ENCODE results near the gene KCNIP4.

The KCNIP4 gene

GRCh38 chr4:21685911-21686310, 262.7 kb downstream of the KCNIP4 start:
- POLR2A ChIA-PET, result no interaction called here
- no peak for TF ChIP-seq CTCF (IDR thresholded peaks at IDR 0.05; ENCODE audit: insufficient read depth, low read length, missing control alignments)
- CTCF ChIA-PET, result no interaction called here
- no peak overlapping the region for H3K4me3 ChIP-seq (ENCODE audit: low read depth, low read length)
- DNase-seq (ENCODE audit: low read depth, low spot score), result no peak

DNA sequence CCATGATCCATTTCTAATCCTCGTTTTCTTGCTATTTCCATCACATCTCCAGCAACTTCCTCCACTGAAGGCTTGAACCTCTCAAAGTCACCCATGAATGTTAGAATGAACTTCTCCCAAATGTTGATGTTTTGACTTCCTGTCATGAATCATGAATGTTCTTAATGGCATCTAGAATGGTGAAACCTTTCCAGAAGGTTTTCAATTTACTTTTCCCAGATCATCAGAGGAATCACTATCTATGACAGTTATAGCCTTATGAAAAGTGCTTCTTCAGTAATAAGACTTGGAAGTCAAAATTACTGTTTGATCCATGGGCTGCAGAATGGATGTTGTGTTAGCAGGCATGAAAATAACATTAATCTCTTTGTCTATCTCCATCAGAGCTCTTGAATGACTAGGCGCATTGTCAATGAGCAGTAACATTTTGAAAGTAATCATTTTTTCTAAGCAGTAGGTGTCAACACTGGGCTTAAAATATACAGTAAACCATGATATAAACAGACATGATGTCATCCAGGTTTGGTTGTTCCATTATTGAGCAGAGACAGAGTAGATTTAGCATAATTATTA, 268.2 kb downstream of the KCNIP4 start:
- TF ChIP-seq CTCF (IDR thresholded peaks at IDR 0.05; ENCODE audit: insufficient read depth, low read length, missing control alignments), result no peak
- CTCF ChIA-PET, result no interaction called here

DNA sequence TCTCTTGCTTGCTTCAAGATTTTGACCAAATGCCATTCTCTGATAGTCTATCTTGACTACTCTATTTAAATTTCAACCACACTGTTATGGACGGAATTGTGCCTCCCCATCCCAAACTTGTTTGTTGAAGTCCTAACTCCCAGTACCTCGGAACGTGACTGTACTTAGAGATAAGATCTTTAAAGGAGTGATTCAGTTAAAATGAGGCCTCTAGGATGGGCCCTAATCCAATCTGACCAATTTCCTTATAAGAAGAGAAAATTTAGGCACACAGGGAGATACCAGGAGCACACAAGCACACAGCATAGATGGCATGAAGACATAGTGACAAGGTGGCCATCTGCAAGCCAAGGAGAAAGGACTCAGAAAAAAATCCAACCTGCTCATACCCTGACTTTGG, 269.9 kb downstream of the KCNIP4 start:
- no peak for TF ChIP-seq CTCF (IDR thresholded peaks at IDR 0.05; ENCODE audit: insufficient read depth, low read length, missing control alignments)
- ChIA-PET CTCF (no interaction called here), POLR2A (no interaction called here)
- no peak for DNase-seq (ENCODE audit: low read depth, low spot score)
- no peak overlapping the region for H3K4me3 ChIP-seq (ENCODE audit: low read depth, low read length)

More for the DNA sequence above, 268.2 kb downstream of the KCNIP4 start:
- DNase-seq (ENCODE audit: low read depth, low spot score), result no peak
- H3K4me3 ChIP-seq (ENCODE audit: low read depth, low read length), result no peak overlapping the region
- POLR2A ChIA-PET, result no interaction called here

DNA sequence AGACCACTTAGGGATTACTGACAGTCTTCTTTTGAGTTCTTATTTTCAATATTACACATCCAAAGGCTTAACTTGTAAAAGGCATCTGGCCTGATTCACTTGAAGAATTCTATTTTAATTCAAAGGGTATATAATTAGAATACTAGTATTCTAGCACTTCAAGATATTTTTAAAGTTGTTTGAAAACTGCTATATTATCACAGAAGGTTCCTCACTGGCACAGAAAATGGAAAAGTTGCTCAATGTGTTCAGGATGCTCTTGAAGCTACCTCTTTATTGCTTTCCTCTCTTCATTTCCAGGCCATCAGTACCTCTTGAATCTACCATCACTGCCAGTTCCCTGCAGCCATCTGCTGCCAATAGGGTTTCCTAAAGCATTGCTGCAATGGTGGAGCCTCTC, 271.4 kb downstream of the KCNIP4 start:
- no peak overlapping the region for H3K4me3 ChIP-seq (ENCODE audit: low read depth, low read length)
- ChIA-PET POLR2A (no interaction called here), CTCF (no interaction called here)
- no peak for TF ChIP-seq CTCF (IDR thresholded peaks at IDR 0.05; ENCODE audit: insufficient read depth, low read length, missing control alignments)
- DNase-seq (ENCODE audit: low read depth, low spot score), result no peak

- DNase-seq (ENCODE audit: low read depth, low spot score), result no peak
- no peak overlapping the region for H3K4me3 ChIP-seq (ENCODE audit: low read depth, low read length)
- CTCF ChIA-PET, result no interaction called here
- POLR2A ChIA-PET, result no interaction called here
- TF ChIP-seq CTCF (IDR thresholded peaks at IDR 0.05; ENCODE audit: insufficient read depth, low read length, missing control alignments), result no peak
These were observed 284.2 kb downstream of the KCNIP4 start for GRCh38 chr4:21664355-21664754.

- DNase-seq (ENCODE audit: low read depth, low spot score), result no peak
- no peak overlapping the region for H3K4me3 ChIP-seq (ENCODE audit: low read depth, low read length)
- TF ChIP-seq CTCF (IDR thresholded peaks at IDR 0.05; ENCODE audit: insufficient read depth, low read length, missing control alignments), result no peak
- POLR2A ChIA-PET, result no interaction called here
- CTCF ChIA-PET, result no interaction called here
These were observed 291.7 kb downstream of the KCNIP4 start for GRCh38 chr4:21656832-21657231.
